ENCODE data around the gene WHRN.

Gene WHRN

DNA sequence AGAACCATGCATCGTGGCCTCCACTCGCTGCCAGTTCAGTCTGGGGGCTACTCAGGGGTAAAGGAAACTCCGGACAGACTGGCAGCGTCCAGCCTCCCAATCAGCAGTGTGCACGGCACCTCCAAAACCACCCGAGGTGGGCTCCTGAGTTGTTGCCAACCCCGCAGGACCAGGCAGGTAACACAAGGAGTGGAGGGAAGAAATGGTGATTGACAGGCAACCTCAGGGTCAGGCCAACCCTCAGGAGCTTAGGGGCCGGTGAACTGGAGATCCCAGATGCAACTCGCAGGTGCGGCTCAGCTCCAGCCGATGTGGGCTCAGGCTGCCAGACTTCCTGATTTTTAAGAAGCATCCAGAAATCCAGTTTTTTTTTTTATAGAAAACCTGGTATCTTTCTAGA is 80.1 kb downstream of the WHRN start:
- no peak for FAIRE-seq

GRCh38 chr9:114424126-114424525 is 81.1 kb downstream of the WHRN start:
- FAIRE-seq (no peak), DNase-seq (ENCODE audit: insufficient read length) (no peak)
- no peak for TF ChIP-seq POLR2AphosphoS5 (IDR thresholded peaks at IDR 0.05; ENCODE audit: low read depth, low read length)
- TF ChIP-seq TAF1 (IDR thresholded peaks at IDR 0.05; ENCODE audit: borderline replicate concordance, low read depth, low read length): no peak
- TF ChIP-seq POLR2A (IDR thresholded peaks at IDR 0.05; ENCODE audit: low read depth, low read length): no peak

More for the DNA sequence above, 80.1 kb downstream of the WHRN start:
- no peak for DNase-seq (ENCODE audit: insufficient read length)
- TF ChIP-seq TAF1 (IDR thresholded peaks at IDR 0.05; ENCODE audit: borderline replicate concordance, low read depth, low read length): no peak
- TF ChIP-seq POLR2A (IDR thresholded peaks at IDR 0.05; ENCODE audit: low read depth, low read length): no peak
- no peak for TF ChIP-seq POLR2AphosphoS5 (IDR thresholded peaks at IDR 0.05; ENCODE audit: low read depth, low read length)

- no peak for FAIRE-seq
- no peak for TF ChIP-seq POLR2AphosphoS5 (IDR thresholded peaks at IDR 0.05; ENCODE audit: low read depth, low read length)
- TF ChIP-seq POLR2A (IDR thresholded peaks at IDR 0.05; ENCODE audit: low read depth, low read length): no peak
- no peak for TF ChIP-seq TAF1 (IDR thresholded peaks at IDR 0.05; ENCODE audit: borderline replicate concordance, low read depth, low read length)
Observed at GRCh38 chr9:114423181-114423580, 82.1 kb downstream of the WHRN start.

DNA sequence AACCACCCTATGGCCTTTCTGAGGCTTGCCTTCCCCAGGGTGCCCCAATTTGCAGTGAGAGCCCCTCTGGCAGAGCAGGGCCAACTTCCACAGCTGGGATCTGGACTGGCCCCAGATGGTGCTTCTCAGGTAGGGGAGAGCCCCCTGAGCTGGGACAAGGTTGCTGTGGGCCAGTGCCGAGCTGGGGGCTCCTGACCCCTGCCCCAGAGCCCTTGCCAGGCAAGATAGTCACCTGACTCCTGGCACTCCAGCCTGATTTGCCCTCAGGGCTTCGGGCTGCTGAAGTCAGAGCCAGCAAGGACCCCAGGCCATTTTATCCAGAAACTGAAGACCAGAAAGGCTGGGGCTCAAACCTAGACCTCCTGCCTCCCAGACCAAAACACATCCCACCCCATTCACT is 84.1 kb downstream of the WHRN start:
- DNase-seq (ENCODE audit: insufficient read length) (no peak), FAIRE-seq (no peak)
- no peak for TF ChIP-seq TAF1 (IDR thresholded peaks at IDR 0.05; ENCODE audit: borderline replicate concordance, low read depth, low read length)
- TF ChIP-seq POLR2AphosphoS5 (IDR thresholded peaks at IDR 0.05; ENCODE audit: low read depth, low read length): no peak
- TF ChIP-seq POLR2A (IDR thresholded peaks at IDR 0.05; ENCODE audit: low read depth, low read length): no peak

More at GRCh38 chr9:114423181-114423580, 82.1 kb downstream of the WHRN start:
- DNase-seq (ENCODE audit: insufficient read length): no peak

DNA sequence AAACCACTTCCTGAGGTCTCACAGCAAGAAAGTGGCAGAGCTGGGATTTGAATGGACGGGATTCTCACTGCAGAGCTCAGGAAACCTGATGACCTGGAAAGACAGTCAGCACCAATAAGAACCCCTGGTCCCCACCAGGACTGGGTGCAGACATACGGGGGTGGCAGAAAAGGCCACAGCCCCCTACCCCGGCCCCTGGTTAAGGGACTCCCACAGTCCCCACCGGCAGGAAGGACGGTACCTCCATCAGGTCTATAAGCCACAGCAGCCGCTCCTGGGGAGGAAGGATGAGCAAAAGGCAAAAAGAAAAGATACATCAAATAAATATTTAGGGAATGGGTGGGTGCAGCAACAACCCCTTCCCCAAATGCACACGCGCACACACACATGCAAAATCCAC is 85.5 kb downstream of the WHRN start:
- TF ChIP-seq TAF1 (IDR thresholded peaks at IDR 0.05; ENCODE audit: borderline replicate concordance, low read depth, low read length): no peak
- TF ChIP-seq POLR2AphosphoS5 (IDR thresholded peaks at IDR 0.05; ENCODE audit: low read depth, low read length): no peak
- no peak for TF ChIP-seq POLR2A (IDR thresholded peaks at IDR 0.05; ENCODE audit: low read depth, low read length)
- no peak for FAIRE-seq
- DNase-seq (ENCODE audit: insufficient read length): no peak

DNA sequence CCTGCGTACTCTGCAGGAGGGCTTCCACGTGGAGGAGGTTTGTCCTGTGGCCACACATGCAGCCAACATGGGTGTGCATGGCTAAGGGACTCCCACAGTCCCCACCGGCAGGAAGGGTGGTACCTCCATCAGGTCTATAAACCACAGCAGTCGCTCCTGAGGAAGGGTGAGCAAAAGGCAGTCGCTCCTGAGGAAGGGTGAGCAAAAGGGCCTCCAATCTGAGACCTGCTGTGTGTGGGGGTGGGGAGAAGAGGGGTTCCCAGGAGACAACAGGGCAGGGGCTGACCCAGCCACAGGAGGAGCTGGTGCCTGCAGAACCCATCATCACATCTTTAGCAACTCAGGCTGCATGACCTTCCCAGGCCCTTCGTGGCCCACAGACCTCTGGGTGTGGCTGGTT is 87.2 kb downstream of the WHRN start:
- DNase-seq (ENCODE audit: insufficient read length) (no peak), FAIRE-seq (no peak)
- no peak for TF ChIP-seq TAF1 (IDR thresholded peaks at IDR 0.05; ENCODE audit: borderline replicate concordance, low read depth, low read length)
- TF ChIP-seq POLR2AphosphoS5 (IDR thresholded peaks at IDR 0.05; ENCODE audit: low read depth, low read length): no peak
- no peak for TF ChIP-seq POLR2A (IDR thresholded peaks at IDR 0.05; ENCODE audit: low read depth, low read length)

- DNase-seq (ENCODE audit: insufficient read length) (no peak), FAIRE-seq (no peak)
- no peak for TF ChIP-seq TAF1 (IDR thresholded peaks at IDR 0.05; ENCODE audit: borderline replicate concordance, low read depth, low read length)
- TF ChIP-seq POLR2AphosphoS5 (IDR thresholded peaks at IDR 0.05; ENCODE audit: low read depth, low read length): no peak
- no peak for TF ChIP-seq POLR2A (IDR thresholded peaks at IDR 0.05; ENCODE audit: low read depth, low read length)
Observed at GRCh38 chr9:114417511-114417910, 87.8 kb downstream of the WHRN start.

DNA sequence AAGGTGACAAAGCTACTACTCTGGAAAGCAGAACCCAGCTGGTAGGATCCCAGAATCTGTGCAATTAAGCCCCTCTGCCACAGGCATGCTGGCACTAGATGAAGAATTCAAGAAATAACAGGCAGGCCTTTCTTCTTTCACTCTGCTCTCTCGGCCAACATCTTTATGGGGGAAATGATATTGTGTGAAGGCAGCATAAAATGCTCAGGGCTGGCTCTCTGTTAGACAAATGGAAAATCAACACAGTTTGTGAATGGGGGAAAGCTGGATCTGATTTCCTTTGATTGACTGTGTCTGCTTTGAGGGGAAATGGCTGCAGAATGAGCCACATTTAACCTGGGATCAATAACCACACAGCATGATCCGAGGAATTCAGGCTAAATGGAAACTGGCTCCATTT is 88.4 kb downstream of the WHRN start:
- no peak for DNase-seq (ENCODE audit: insufficient read length)
- FAIRE-seq: no peak

DNA sequence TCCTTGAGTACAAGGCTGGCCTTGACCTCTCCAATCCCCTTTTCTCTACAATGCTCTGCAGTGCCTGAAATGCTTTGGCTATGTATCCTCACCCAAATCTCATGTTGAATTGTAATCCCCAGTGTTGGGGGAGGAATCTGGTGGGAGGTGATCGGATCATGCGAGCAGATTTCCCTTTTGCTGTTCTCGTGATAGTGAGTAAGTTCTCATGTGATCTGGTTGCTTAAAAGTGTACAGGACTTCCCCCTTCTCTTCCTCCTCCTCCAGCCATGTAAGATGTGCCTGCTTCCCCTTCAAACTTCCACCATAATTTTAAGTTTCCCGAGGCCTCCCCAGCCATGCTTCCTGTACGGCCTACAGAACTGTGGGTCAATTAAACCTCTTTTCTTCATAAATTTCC is 89.0 kb downstream of the WHRN start:
- TF ChIP-seq POLR2AphosphoS5 (IDR thresholded peaks at IDR 0.05; ENCODE audit: low read depth, low read length) (no peak), POLR2A (IDR thresholded peaks at IDR 0.05; ENCODE audit: low read depth, low read length) (no peak), TAF1 (IDR thresholded peaks at IDR 0.05; ENCODE audit: borderline replicate concordance, low read depth, low read length) (no peak)
- no peak for FAIRE-seq

More for the DNA sequence above, 88.4 kb downstream of the WHRN start:
- TF ChIP-seq TAF1 (IDR thresholded peaks at IDR 0.05; ENCODE audit: borderline replicate concordance, low read depth, low read length): no peak
- TF ChIP-seq POLR2A (IDR thresholded peaks at IDR 0.05; ENCODE audit: low read depth, low read length): no peak
- TF ChIP-seq POLR2AphosphoS5 (IDR thresholded peaks at IDR 0.05; ENCODE audit: low read depth, low read length): no peak

GRCh38 chr9:114414346-114414745 is 90.9 kb downstream of the WHRN start:
- DNase-seq (ENCODE audit: insufficient read length) (no peak), FAIRE-seq (no peak)
- TF ChIP-seq TAF1 (IDR thresholded peaks at IDR 0.05; ENCODE audit: borderline replicate concordance, low read depth, low read length) (no peak), POLR2A (IDR thresholded peaks at IDR 0.05; ENCODE audit: low read depth, low read length) (no peak), POLR2AphosphoS5 (IDR thresholded peaks at IDR 0.05; ENCODE audit: low read depth, low read length) (no peak)

More for the DNA sequence above, 89.0 kb downstream of the WHRN start:
- no peak for DNase-seq (ENCODE audit: insufficient read length)

- TF ChIP-seq POLR2A (IDR thresholded peaks at IDR 0.05; ENCODE audit: low read depth, low read length) (no peak), POLR2AphosphoS5 (IDR thresholded peaks at IDR 0.05; ENCODE audit: low read depth, low read length) (no peak), TAF1 (IDR thresholded peaks at IDR 0.05; ENCODE audit: borderline replicate concordance, low read depth, low read length) (no peak)
- FAIRE-seq (no peak), DNase-seq (ENCODE audit: insufficient read length) (no peak)
Observed at GRCh38 chr9:114413861-114414301, 91.4 kb downstream of the WHRN start.

- no peak for FAIRE-seq
- DNase-seq (ENCODE audit: insufficient read length): no peak
- TF ChIP-seq POLR2AphosphoS5 (IDR thresholded peaks at IDR 0.05; ENCODE audit: low read depth, low read length) (no peak), TAF1 (IDR thresholded peaks at IDR 0.05; ENCODE audit: borderline replicate concordance, low read depth, low read length) (no peak), POLR2A (IDR thresholded peaks at IDR 0.05; ENCODE audit: low read depth, low read length) (no peak)
Observed at GRCh38 chr9:114412048-114412683, 93.1 kb downstream of the WHRN start.

All from GM12892 (cell line).